ENCODE results near the gene SPINK13. TPM values are rescaled to one million over a fixed set of nuclear protein-coding genes. Genes with fewer than 3 reads are reported as not detected.
"Not testable (repeated sequence)": the region's sequence is repeated elsewhere in the genome, so short reads cannot be mapped to it uniquely, and the experiment has no call there.

The SPINK13 gene
- polyA plus RNA-seq, 3 donors: 0.17 to 0.59 (median 0.37) TPM

DNA sequence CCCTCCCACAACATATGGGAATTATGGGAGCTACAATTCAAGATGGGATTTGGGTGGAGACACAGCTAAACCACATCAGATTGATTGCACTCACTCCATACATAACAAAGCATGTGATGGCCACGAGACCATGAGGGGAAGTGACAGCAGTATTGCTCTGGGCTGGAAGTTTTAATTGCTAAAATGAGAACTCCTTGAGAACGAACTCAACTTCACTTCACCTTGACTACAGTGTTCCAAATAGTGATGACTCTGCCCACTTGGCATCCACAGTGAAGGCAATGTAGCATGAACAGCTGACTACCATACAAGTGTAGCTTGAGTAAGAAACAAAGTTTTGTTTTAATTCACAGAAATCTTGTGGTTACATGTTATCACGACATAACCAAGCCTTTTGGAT lies 42.9 kb downstream of the SPINK13 start:
- no peak for DNase-seq (ENCODE audit: low read depth in 3 of 3, low spot score in 2 of 3)

DNA sequence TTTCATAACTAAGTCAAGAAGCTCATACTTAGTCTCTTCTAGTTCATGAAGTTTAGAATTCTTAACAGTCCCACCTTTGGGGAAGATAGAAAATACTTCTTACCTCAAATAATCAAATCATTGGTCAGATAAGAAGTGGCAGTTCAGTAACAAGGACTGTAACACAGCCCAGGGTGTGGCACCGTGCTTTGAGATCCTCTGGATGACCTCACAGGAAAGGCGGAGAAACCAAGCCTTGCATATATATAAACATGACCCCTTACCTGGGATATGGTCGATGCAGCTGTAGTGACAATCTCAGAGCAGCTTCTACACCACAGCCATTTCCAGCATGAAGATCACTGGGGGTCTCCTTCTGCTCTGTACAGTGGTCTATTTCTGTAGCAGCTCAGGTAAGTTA lies 43.6 kb downstream of the SPINK13 start, which contains the start of gene SPINK7:
Gene SPINK7 (plus strand): TSS at position 271 of the 400 bp plus-strand sequence. CDS start 61 bp downstream, at position 332.
- DNase-seq (ENCODE audit: low read depth in 3 of 3, low spot score in 2 of 3): no peak

DNA sequence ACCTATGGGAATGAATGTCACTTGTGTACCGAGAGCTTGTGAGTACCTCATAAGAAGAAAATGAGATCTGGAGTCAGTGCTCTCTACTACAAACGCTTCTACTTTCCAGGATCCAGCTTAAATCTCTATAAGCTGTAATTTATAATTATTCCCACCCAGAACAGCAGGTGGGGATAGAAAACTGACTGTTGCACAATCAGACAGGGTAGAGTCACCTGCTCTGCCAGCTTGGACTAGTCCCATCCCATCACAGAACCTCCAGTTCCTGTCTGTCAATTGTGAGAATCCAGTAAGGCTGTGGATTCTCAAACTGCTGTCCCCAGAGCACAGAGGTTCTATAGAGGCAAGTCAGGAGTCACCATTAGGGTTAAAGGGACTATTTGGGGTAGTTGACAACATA lies 45.6 kb downstream of the SPINK13 start:
- no peak for DNase-seq (ENCODE audit: low read depth in 3 of 3, low spot score in 2 of 3)

DNA sequence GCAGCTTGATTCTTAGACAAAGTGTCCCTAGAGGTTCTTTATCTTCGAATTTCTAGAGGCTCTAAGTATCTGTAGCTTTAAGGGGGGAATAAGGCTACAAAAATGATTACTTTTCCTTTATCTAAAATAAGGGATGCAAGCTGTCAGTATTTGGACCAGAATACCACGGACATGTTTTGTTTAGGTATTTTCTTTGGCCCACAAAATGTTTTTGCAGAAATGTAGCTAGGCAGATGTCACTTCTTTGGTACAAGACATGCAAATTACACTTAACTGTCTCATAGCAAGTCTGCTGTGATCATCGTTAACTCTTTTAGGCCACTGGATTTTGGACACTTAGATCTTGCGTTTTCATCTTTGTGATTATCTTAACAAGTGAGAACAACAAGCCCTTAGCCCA lies 46.1 kb downstream of the SPINK13 start:
- no peak for DNase-seq (ENCODE audit: low read depth in 3 of 3, low spot score in 2 of 3)

DNA sequence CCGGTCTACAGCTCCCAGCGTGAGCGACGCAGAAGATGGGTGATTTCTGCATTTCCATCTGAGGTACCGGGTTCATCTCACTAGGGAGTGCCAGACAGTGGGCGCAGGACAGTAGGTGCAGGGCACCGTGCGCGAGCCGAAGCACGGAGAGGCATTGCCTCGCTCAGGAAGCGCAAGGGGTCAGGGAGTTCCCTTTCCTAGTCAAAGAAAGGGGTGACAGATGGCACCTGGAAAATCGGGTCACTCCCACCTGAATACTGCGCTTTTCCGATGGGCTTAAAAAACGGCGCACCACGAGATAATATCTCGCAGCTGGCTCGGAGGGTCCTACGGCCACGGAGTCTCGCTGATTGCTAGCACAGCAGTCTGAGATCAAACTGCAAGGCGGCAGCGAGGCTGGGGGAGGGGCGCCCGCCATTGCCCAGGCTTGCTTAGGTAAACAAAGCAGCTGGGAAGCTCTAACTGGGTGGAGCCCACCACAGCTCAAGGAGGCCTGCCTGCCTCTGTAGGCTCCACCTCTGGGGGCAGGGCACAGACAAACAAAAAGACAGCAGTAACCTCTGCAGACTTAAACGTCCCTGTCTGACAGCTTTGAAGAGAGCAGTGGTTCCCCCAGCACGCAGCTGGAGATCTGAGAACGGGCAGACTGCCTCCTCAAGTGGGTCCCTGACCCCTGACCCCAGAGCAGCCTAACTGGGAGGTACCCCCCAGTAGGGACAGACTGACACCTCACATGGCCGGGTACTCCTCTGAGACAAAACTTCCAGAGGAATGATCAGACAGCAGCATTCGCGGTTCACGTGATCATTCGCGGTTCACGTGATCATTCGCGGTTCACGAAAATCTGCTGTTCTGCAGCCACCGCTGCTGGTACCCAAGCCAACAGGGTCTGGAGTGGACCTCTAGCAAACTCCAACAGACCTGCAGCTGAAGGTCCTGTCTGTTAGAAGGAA lies 51.7 kb downstream of the SPINK13 start:
- DNase-seq (ENCODE audit: low read depth in 3 of 3, low spot score in 2 of 3): not testable (repeated sequence)

DNA sequence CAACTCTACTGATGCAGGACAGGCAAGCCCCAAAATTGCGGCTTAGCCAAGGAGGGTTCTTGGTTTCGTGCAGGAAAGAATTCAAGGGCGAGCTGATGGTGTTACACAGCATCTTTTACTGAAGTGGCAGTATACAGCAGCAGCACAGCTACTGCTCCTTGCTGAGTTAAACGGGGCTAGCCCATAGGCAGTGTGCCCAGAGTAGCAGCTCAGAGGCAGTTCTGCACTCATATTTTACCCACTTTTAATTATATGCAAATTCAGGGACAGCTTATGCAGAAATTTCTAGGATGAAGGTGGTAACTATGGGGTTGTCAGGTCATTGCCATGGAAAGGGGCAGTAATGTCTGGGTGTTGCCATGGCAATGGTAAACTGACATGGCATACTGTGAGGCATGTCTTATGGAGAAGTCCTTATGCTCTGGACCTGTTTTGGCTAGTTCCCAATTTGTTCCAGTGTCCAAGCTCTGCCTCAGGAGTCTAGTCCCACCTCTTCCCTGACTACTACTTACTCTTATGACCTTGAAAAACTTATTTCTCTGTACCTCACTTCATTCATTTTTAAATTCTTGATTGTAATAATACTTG lies 64.8 kb downstream of the SPINK13 start:
- no peak for DNase-seq (ENCODE audit: low read depth in 3 of 3, low spot score in 2 of 3)

DNA sequence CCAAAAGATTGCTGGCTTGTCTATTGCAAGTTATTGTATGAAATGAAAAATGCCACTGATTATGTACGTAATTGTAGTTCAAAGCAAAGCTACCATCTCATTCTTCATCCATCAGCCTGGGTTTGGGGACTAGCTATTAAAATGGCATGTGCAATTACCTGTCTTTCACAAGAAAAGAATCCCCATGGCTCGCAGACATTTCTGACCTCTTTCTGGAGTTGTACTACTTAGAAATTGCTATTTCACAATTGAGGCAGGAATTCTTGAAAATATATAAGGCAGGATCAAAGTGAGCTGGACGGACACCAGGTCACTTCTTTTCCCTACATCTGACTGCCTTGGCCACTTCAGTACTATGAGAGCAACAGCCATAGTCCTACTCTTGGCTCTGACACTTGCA lies 66.7 kb downstream of the SPINK13 start, which contains the start of gene SPINK9:
Gene SPINK9 (plus strand): TSS at position 301 of the 400 bp plus-strand sequence. CDS start 55 bp downstream, at position 356.
- no peak for DNase-seq (ENCODE audit: low read depth in 3 of 3, low spot score in 2 of 3)

Other genes starting within 250 kb of the SPINK13 start
- gene SPINK5, start 204.8 kb upstream of the SPINK13 start, polyA plus RNA-seq (ENCODE audit: insufficient read length in 3 of 3): under 1 TPM; 0.28 to 0.61 (median 0.42) TPM
- gene SPINK14, start 100.2 kb upstream of the SPINK13 start, polyA plus RNA-seq (ENCODE audit: insufficient read length in 3 of 3): not detected
- not detected for gene SPINK6, start 65.8 kb upstream of the SPINK13 start, polyA plus RNA-seq (ENCODE audit: insufficient read length in 3 of 3)
- not detected for gene MARCOL, start 30.3 kb upstream of the SPINK13 start, polyA plus RNA-seq (ENCODE audit: insufficient read length in 3 of 3)
- gene SPINK7, start 43.6 kb downstream of the SPINK13 start, polyA plus RNA-seq (ENCODE audit: insufficient read length in 3 of 3): under 1 TPM in 2 of 3 donors, not detected in 1; 0.12 to 0.27 TPM
- under 1 TPM; 0.21 to 0.54 (median 0.42) TPM for gene SPINK9, start 66.8 kb downstream of the SPINK13 start, polyA plus RNA-seq (ENCODE audit: insufficient read length in 3 of 3)
- gene FBXO38, start 115.2 kb downstream of the SPINK13 start, polyA plus RNA-seq (ENCODE audit: insufficient read length in 3 of 3): 10 to 100 TPM; 40.7 to 46.6 (median 42.9) TPM

Measured in right renal cortex interstitium (tissue), 3 donors.